CD14-positive monocyte (primary cell): ENCODE results near the gene CPAMD8. TPM values are rescaled to one million over a fixed set of nuclear protein-coding genes. Genes with fewer than 3 reads are reported as not detected.

Experiments
- DNase-seq, 3 donors: peaks; one replicate each; pipeline ENCODE4 v3.0.0-alpha.2; 2011 to 2022
- H2AFZ ChIP-seq: 2 replicates; pipeline ENCODE4 v1.6.0; 2012; ENCODE audit warnings: mild to moderate bottlenecking, low read depth, low read length, inconsistent platforms; ENCODE audit not compliant: insufficient read depth, poor library complexity, severe bottlenecking
- H3K27ac ChIP-seq, 2 donors: 1 replicate in 1 of 2; 2 replicates in 1 of 2; pipeline ENCODE4 v1.5.1; 2012 to 2013; ENCODE audit warnings: low read length in 2 of 2, control low read depth in 1 of 2, inconsistent platforms in 1 of 2, low read depth in 1 of 2, mild to moderate bottlenecking in 1 of 2
- H3K27me3 ChIP-seq, 2 donors: one replicate each; pipeline versions ENCODE4 v1.6.0 to v1.6.1; 2011 to 2013; ENCODE audit warnings: low read length in 2 of 2; ENCODE audit not compliant: control insufficient read depth in 2 of 2, insufficient read depth in 2 of 2
- H3K36me3 ChIP-seq, 2 donors: replicated peaks in 1 of 2; 1 replicate in 1 of 2; 2 replicates in 1 of 2; pipeline versions ENCODE4 v1.5.1 to v1.6.1; 2012 to 2013; ENCODE audit warnings: low read length in 2 of 2, control low read depth in 1 of 2, inconsistent platforms in 1 of 2, mild to moderate bottlenecking in 1 of 2; ENCODE audit not compliant: insufficient read depth in 2 of 2, control insufficient read depth in 1 of 2
- H3K4me1 ChIP-seq, 2 donors: 1 replicate in 1 of 2; 2 replicates in 1 of 2; pipeline versions ENCODE4 v1.5.1 to v1.6.1; 2012 to 2013; ENCODE audit warnings: low read length in 2 of 2, control low read depth in 1 of 2, inconsistent platforms in 1 of 2, mild to moderate bottlenecking in 1 of 2, moderate library complexity in 1 of 2; ENCODE audit not compliant: insufficient read depth in 2 of 2, control insufficient read depth in 1 of 2
- H3K4me2 ChIP-seq: replicated peaks from 2 replicates; pipeline ENCODE3; 2012; ENCODE audit warnings: low read length, moderate library complexity, mild to moderate bottlenecking; ENCODE audit not compliant: poor library complexity, severe bottlenecking; ENCODE audit errors: extremely low read depth
- H3K4me3 ChIP-seq, 3 experiments: fragments of 200-600 bp in 1 of 3; sonication (generic) in 1 of 3; replicated peaks in 1 of 3; 1 replicate in 2 of 3; 2 replicates in 1 of 3; pipeline ENCODE4 v1.5.1; 2011 to 2013; ENCODE audit warnings: low read length in 3 of 3, mild to moderate bottlenecking in 3 of 3, control low read depth in 2 of 3, low read depth in 2 of 3, inconsistent platforms in 1 of 3, moderate library complexity in 1 of 3
- H3K79me2 ChIP-seq: 2 replicates; pipeline ENCODE4 v1.6.0; 2012; ENCODE audit warnings: mild to moderate bottlenecking, control low read depth, inconsistent platforms, low read length, moderate library complexity; ENCODE audit not compliant: insufficient read depth
- H3K9ac ChIP-seq: 2 replicates; pipeline ENCODE4 v1.6.0; 2017; ENCODE audit warnings: low read length, mild to moderate bottlenecking; ENCODE audit not compliant: insufficient read depth, poor library complexity, severe bottlenecking
- H3K9me3 ChIP-seq, 2 donors: replicated peaks in 1 of 2; 1 replicate in 1 of 2; 2 replicates in 1 of 2; pipeline versions ENCODE4 v1.5.1 to v1.6.1; 2012 to 2013; ENCODE audit warnings: low read length in 2 of 2, control low read depth in 1 of 2; ENCODE audit not compliant: control insufficient read depth in 1 of 2, insufficient read depth in 1 of 2
- H4K20me1 ChIP-seq: 2 replicates; pipeline ENCODE4 v1.6.0; 2012; ENCODE audit warnings: mild to moderate bottlenecking, low read length, control low read depth, moderate library complexity; ENCODE audit not compliant: insufficient read depth
- H3K27ac Mint-ChIP-seq, 7 donors: one replicate each; pipeline ENCODE4 v1.8.0; 2020; ENCODE audit warnings: mild to moderate bottlenecking in 7 of 7, mixed read lengths in 7 of 7, moderate library complexity in 6 of 7, inconsistent platforms in 2 of 7
- H3K27me3 Mint-ChIP-seq, 3 donors: one replicate each; pipeline ENCODE4 v1.8.0; 2021 to 2022; ENCODE audit warnings: low read depth in 3 of 3, mild to moderate bottlenecking in 3 of 3, mixed read lengths in 3 of 3, moderate library complexity in 3 of 3, inconsistent platforms in 1 of 3
- H3K36me3 Mint-ChIP-seq, 2 donors: one replicate each; pipeline ENCODE4 v1.8.0; 2020; ENCODE audit warnings: mixed read lengths in 2 of 2, inconsistent platforms in 1 of 2, mild to moderate bottlenecking in 1 of 2
- H3K4me1 Mint-ChIP-seq: one replicate; pipeline ENCODE4 v1.8.0; 2020; ENCODE audit warnings: mild to moderate bottlenecking, mixed read lengths
- H3K4me3 Mint-ChIP-seq, 2 donors: one replicate each; pipeline ENCODE4 v1.8.0; 2020; ENCODE audit warnings: mild to moderate bottlenecking in 2 of 2, mixed read lengths in 2 of 2, moderate library complexity in 1 of 2
- H3K9me3 Mint-ChIP-seq, 7 donors: one replicate each; pipeline ENCODE4 v1.8.0; 2020 to 2022; ENCODE audit warnings: mixed read lengths in 7 of 7, mild to moderate bottlenecking in 6 of 7, moderate library complexity in 6 of 7, inconsistent platforms in 2 of 7
- WGBS: methylation state at CpG from one replicate; pipeline ENCODE4 v1.1.5; 2013; ENCODE audit warnings: missing lambda C conversion rate; ENCODE audit not compliant: insufficient coverage; 5-methylcytosine and 5-hydroxymethylcytosine counted together
- intact Hi-C, 2 donors: fragments of 100-400 bp; cut with micrococcal nuclease; formaldehyde crosslinking; loops; one replicate each; pipeline versions ENCODE4 v1.15.0 to v1.15.1; 2023
- polyA plus RNA-seq, 3 donors: library from polyadenylated mRNA; depleted of rRNA in 1 of 3; unstranded in 2 of 3; stranded (reverse) in 1 of 3; fragments of 300-500 nt in 2 of 3; fragments of >200 nt in 1 of 3; fragmentation: Illumina TruSeq in 2 of 3; gene quantifications; 1 replicate in 2 of 3; 2 replicates in 1 of 3; pipeline ENCODE4 v1.2.3, GENCODE V29; 2012 to 2021
- TF ChIP-seq, protein P1 (sequence below): fragments of 200-600 bp; IDR thresholded peaks from one replicate; pipeline ENCODE4 v1.8.0; 2022; ENCODE audit warnings: antibody characterized with exemption, mild to moderate bottlenecking

The CPAMD8 gene
- polyA plus RNA-seq, 3 donors = 5.1 to 53.4 (median 5.4) TPM

DNA sequence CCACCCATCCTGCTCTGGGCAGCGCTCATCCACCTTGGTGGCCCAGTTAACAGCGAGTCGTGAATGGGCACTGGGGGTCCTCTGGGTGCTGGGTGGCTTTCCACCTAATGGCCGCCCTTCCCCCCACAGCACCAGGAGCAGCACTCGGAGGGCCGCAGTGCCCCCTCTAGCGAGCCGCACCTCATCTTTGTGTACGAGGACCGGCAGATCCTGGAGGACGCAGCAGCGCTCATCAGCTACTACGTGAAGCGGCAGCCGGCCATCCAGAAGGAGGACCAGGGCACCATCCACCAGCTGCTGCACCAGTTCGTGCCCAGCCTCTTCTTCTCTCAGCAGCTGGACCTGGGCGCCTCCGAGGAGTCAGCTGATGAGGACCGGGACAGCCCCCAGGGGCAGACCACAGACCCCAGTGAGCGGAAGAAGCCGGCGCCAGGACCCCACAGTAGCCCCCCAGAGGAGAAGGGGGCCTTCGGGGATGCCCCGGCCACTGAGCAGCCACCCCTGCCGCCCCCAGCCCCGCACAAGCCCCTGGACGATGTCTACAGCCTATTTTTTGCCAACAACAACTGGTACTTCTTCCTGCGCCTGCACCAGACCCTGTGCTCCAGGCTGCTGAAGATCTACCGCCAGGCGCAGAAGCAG, 157.2 kb downstream of the CPAMD8 start:
- no peak overlapping the region for H3K27ac ChIP-seq
- H3K36me3 ChIP-seq = peaks cover 91 to 100% of the 10 kb centered on the region in 2 donors
- no peak overlapping the region for H2AFZ ChIP-seq
- no peaks in the 10 kb centered on the region for H3K4me1 ChIP-seq
- Mint-ChIP-seq H3K27ac (no peak overlapping the region), H3K27me3 (peaks cover 1 to 4% (median 2%) of the 10 kb centered on the region in 3 donors), H3K4me3 (no peak overlapping the region), H3K36me3 (peaks cover 89 to 99% of the 10 kb centered on the region in 2 donors), H3K4me1 (peaks cover 3% of the 10 kb centered on the region), H3K9me3 (peaks cover 3 to 14% (median 4%) of the 10 kb centered on the region in 7 donors)
- H3K4me2 ChIP-seq = no peak overlapping the region
- intact Hi-C loops = no loop called here
- H4K20me1 ChIP-seq = peaks cover 56% of the 10 kb centered on the region
- H3K27me3 ChIP-seq = no peaks in the 10 kb centered on the region
- TF ChIP-seq, protein P1, sequence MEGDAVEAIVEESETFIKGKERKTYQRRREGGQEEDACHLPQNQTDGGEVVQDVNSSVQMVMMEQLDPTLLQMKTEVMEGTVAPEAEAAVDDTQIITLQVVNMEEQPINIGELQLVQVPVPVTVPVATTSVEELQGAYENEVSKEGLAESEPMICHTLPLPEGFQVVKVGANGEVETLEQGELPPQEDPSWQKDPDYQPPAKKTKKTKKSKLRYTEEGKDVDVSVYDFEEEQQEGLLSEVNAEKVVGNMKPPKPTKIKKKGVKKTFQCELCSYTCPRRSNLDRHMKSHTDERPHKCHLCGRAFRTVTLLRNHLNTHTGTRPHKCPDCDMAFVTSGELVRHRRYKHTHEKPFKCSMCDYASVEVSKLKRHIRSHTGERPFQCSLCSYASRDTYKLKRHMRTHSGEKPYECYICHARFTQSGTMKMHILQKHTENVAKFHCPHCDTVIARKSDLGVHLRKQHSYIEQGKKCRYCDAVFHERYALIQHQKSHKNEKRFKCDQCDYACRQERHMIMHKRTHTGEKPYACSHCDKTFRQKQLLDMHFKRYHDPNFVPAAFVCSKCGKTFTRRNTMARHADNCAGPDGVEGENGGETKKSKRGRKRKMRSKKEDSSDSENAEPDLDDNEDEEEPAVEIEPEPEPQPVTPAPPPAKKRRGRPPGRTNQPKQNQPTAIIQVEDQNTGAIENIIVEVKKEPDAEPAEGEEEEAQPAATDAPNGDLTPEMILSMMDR = no peak
- H3K9me3 ChIP-seq = no peaks in the 10 kb centered on the region
- no peak overlapping the region for H3K9ac ChIP-seq
- DNase-seq = no peak
- H3K4me3 ChIP-seq = no peak overlapping the region
- WGBS = 98% methylated on average over 23 of the region's 30 CpGs
- peaks cover 11% of the 10 kb centered on the region for H3K79me2 ChIP-seq

DNA sequence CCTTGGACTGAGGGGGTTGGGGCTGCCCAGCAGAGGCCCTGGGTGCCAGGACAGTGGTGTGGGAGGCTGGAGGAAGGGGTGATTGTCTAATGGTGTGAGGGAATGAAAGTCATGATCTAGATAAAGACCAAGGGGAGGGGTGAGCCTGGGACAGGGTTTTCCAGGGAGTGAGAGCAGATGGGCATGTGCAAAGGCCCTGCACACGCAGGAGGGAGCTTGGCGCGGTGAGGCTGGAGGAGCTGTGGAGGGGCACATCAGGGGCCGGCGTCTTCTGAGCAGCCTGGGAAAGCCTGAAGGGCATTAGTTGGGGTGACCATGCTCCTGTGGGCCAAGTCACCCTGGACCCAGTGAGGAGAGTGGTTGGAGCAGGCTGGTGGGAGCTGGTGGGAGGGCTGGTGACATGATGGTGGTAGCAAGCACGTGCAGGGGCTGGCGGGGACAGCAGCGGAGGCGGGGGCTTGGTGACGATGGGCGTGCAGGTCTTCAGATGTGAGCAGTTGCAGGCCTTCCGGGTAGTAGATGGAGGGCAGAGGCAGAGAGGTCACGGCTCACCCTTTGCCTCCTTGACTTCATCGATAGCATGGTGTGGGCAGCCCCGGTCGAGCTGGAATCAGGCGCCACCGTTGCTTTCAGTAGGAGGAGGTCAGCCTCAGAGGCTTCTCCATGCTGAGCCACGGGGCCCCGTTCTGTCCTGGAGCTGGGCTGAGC, 158.0 kb downstream of the CPAMD8 start:
- peaks cover 2 to 4% (median 4%) of the 10 kb centered on the region in 3 donors for H3K27me3 Mint-ChIP-seq
- Histone ChIP-seq H3K27ac (no peak overlapping the region), H3K9ac (no peak overlapping the region), H3K79me2 (peaks cover 2% of the 10 kb centered on the region), H2AFZ (no peak overlapping the region), H3K36me3 (peaks cover 96 to 99% of the 10 kb centered on the region in 2 donors), H4K20me1 (peaks cover 49% of the 10 kb centered on the region), H3K9me3 (no peaks in the 10 kb centered on the region), H3K4me1 (peaks cover 2% of the 10 kb centered on the region in 2 donors), H3K27me3 (no peaks in the 10 kb centered on the region), H3K4me3 (no peak overlapping the region), H3K4me2 (no peak overlapping the region)
- H3K36me3 Mint-ChIP-seq = peaks cover 87 to 98% of the 10 kb centered on the region in 2 donors
- 97% methylated on average over 19 of the region's 20 CpGs for WGBS
- TF ChIP-seq, protein P1 = no peak
- no peak overlapping the region for H3K4me3 Mint-ChIP-seq
- peaks cover 3% of the 10 kb centered on the region for H3K4me1 Mint-ChIP-seq
- no peak overlapping the region for H3K27ac Mint-ChIP-seq
- DNase-seq = no peak
- intact Hi-C loops = no loop called here
- H3K9me3 Mint-ChIP-seq = peaks cover 0 to 9% (median 0%) of the 10 kb centered on the region in 7 donors
